Keratinocyte (primary cell): ENCODE data around the gene HOXC12.

Experiments used
- EZH2 ChIP-seq: IDR thresholded peaks from one replicate; pipeline ENCODE4 v1.6.1; 2012; ENCODE audit warnings: inconsistent platforms, mild to moderate bottlenecking, low read length, moderate library complexity
- TF ChIP-seq, protein P1 (sequence below), 3 experiments: IDR thresholded peaks in 1 of 3; conservative IDR thresholded peaks in 1 of 3; optimal IDR thresholded peaks in 1 of 3; 2 replicates in 2 of 3; 3 replicates in 1 of 3; pipeline versions ENCODE3 to v1.5.1; 2011; ENCODE audit warnings: low read length in 3 of 3, mild to moderate bottlenecking in 3 of 3, moderate library complexity in 2 of 3, control low read depth in 1 of 3, inconsistent platforms in 1 of 3; ENCODE audit not compliant: insufficient read depth in 2 of 3; ENCODE audit errors: extremely low read depth in 1 of 3

DNA sequence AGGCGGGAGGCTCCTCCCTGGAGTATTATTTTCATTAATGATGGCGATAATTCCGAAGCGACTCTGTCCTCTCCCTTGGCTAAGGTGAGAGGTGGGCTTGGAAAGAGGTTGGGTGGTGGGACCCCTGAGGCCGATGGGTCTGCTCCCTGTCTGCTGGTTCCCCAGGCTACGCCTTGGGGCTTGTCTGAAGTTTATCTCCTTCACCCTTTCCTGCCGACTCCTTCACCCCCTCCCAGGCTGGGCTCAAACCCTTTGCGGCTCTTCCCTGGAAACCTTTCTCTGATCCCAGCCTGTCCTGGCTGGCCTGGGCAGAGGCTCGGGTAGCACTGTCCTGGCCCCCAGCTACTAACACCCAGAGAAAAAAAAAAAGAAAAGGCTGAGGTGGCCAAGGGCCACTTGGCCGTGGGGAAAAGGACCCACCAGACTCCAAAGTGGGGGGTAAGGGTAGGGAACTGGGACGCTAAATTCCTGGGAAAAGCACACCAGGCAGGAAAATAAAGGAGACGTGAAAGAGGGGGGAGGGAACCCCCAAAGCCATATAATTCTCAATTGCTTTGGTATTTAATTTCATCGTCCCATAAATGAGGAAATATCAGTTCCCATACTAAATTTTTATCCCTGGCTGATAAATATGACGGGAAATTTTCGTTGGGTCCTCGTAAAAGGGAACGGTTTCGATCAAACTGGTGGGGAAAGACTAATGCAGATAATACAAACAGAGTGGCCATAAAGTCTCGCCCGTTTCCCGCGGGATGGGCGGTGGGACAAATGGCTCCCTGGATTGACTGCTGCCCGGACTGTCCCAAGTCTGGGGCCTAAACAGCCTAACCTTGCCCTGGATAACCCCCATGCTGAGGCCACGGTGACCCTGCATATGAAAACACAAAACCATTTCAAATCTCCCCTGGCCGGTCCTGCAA is 28.2 kb downstream of the HOXC12 start:
- TF ChIP-seq, protein P1, sequence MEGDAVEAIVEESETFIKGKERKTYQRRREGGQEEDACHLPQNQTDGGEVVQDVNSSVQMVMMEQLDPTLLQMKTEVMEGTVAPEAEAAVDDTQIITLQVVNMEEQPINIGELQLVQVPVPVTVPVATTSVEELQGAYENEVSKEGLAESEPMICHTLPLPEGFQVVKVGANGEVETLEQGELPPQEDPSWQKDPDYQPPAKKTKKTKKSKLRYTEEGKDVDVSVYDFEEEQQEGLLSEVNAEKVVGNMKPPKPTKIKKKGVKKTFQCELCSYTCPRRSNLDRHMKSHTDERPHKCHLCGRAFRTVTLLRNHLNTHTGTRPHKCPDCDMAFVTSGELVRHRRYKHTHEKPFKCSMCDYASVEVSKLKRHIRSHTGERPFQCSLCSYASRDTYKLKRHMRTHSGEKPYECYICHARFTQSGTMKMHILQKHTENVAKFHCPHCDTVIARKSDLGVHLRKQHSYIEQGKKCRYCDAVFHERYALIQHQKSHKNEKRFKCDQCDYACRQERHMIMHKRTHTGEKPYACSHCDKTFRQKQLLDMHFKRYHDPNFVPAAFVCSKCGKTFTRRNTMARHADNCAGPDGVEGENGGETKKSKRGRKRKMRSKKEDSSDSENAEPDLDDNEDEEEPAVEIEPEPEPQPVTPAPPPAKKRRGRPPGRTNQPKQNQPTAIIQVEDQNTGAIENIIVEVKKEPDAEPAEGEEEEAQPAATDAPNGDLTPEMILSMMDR (optimal IDR thresholded peaks at IDR 0.05 in 1 of 3, IDR thresholded peaks at IDR 0.05 in 1 of 3, conservative IDR thresholded peaks at IDR 0.05 in 1 of 3; ENCODE audit: extremely low read depth in 1 of 3, insufficient read depth in 2 of 3, low read length in 3 of 3), result no peak
- TF ChIP-seq EZH2, result no peak
